ENCODE data around the gene SLC2A14. TPM values are rescaled to one million over a fixed set of nuclear protein-coding genes. Genes with fewer than 3 reads are reported as not detected.
"Not testable (repeated sequence)": the region's sequence is repeated elsewhere in the genome, so short reads cannot be mapped to it uniquely, and the experiment has no call there.

Gene SLC2A14
- polyA plus RNA-seq, 1 donor (not counting 4 experiments of a cell fraction or from before 2014, with no cell fraction given), result 0.51 TPM

- no peak overlapping the region for H2AFZ ChIP-seq (ENCODE audit: control insufficient read depth, low read length)
- H3K9me1 ChIP-seq (ENCODE audit: control insufficient read depth, extremely low read depth, insufficient read depth, low read length), result no peaks in the 10 kb centered on the region
- no peak overlapping the region for H3K9ac ChIP-seq (ENCODE audit: control insufficient read depth, extremely low read depth, insufficient read depth, low read length)
- DNase-seq (ENCODE audit: low read depth, low spot score) (no peak), FAIRE-seq (no peak)
- TF ChIP-seq EZH2 (IDR thresholded peaks at IDR 0.05; ENCODE audit: low read length), result no peak
- no peak for TF ChIP-seq CTCF (optimal IDR thresholded peaks at IDR 0.05 in 1 of 3, IDR thresholded peaks at IDR 0.05 in 1 of 3, conservative IDR thresholded peaks at IDR 0.05 in 1 of 3; ENCODE audit: extremely low read depth in 1 of 3, insufficient read depth in 2 of 3, low read length in 3 of 3)
- no peaks in the 10 kb centered on the region for H3K79me2 ChIP-seq (ENCODE audit: control insufficient read depth, insufficient read depth, low read length)
- dilution Hi-C loops (cut with MboI; ENCODE audit: extremely low pct_ligation_motif_present, low sequenced_read_pairs), result no loop called here
- no peak overlapping the region for H3K27ac ChIP-seq (ENCODE audit: control insufficient read depth, insufficient read depth, low read length)
- no peak overlapping the region for H3K4me3 ChIP-seq (ENCODE audit: control insufficient read depth in 2 of 3, extremely low read depth in 1 of 3, insufficient read depth in 2 of 3, low read depth in 1 of 3, low read length in 3 of 3)
- H3K27me3 ChIP-seq (ENCODE audit: control insufficient read depth, extremely low read depth, insufficient read depth, low read length), result no peaks in the 10 kb centered on the region
- no peaks in the 10 kb centered on the region for H3K36me3 ChIP-seq (ENCODE audit: control insufficient read depth in 2 of 2, extremely low read depth in 1 of 2, insufficient read depth in 2 of 2, low read length in 2 of 2)
- H3K4me1 ChIP-seq (ENCODE audit: control insufficient read depth, extremely low read depth, insufficient read depth, low read length), result no peaks in the 10 kb centered on the region
- no peak overlapping the region for H3K4me2 ChIP-seq (ENCODE audit: control insufficient read depth, extremely low read depth, insufficient read depth, low read depth, low read length)
- H3K9me3 ChIP-seq (ENCODE audit: control insufficient read depth, low read depth, low read length), result no peaks in the 10 kb centered on the region
- H4K20me1 ChIP-seq (ENCODE audit: control insufficient read depth, extremely low read depth, insufficient read depth, low read length), result no peaks in the 10 kb centered on the region
Observed at GRCh38 chr12:7787574-7788293, 85.0 kb downstream of the SLC2A14 start.

GRCh38 chr12:7784701-7785100, 88.0 kb downstream of the SLC2A14 start:
- H3K79me2 ChIP-seq (ENCODE audit: control insufficient read depth, insufficient read depth, low read length), result no peaks in the 10 kb centered on the region
- no peaks in the 10 kb centered on the region for H3K4me1 ChIP-seq (ENCODE audit: control insufficient read depth, extremely low read depth, insufficient read depth, low read length)
- H3K4me3 ChIP-seq (ENCODE audit: control insufficient read depth in 2 of 3, extremely low read depth in 1 of 3, insufficient read depth in 2 of 3, low read depth in 1 of 3, low read length in 3 of 3), result no peak overlapping the region
- H3K4me2 ChIP-seq (ENCODE audit: control insufficient read depth, extremely low read depth, insufficient read depth, low read depth, low read length), result no peak overlapping the region
- H3K27me3 ChIP-seq (ENCODE audit: control insufficient read depth, extremely low read depth, insufficient read depth, low read length), result no peaks in the 10 kb centered on the region
- H3K9me3 ChIP-seq (ENCODE audit: control insufficient read depth, low read depth, low read length), result no peaks in the 10 kb centered on the region
- H3K27ac ChIP-seq (ENCODE audit: control insufficient read depth, insufficient read depth, low read length), result no peak overlapping the region
- H3K9me1 ChIP-seq (ENCODE audit: control insufficient read depth, extremely low read depth, insufficient read depth, low read length), result no peaks in the 10 kb centered on the region
- dilution Hi-C loops (cut with MboI; ENCODE audit: extremely low pct_ligation_motif_present, low sequenced_read_pairs), result no loop called here
- no peaks in the 10 kb centered on the region for H3K36me3 ChIP-seq (ENCODE audit: control insufficient read depth in 2 of 2, extremely low read depth in 1 of 2, insufficient read depth in 2 of 2, low read length in 2 of 2)
- FAIRE-seq (no peak), DNase-seq (ENCODE audit: low read depth, low spot score) (no peak)
- H3K9ac ChIP-seq (ENCODE audit: control insufficient read depth, extremely low read depth, insufficient read depth, low read length), result no peak overlapping the region
- no peaks in the 10 kb centered on the region for H4K20me1 ChIP-seq (ENCODE audit: control insufficient read depth, extremely low read depth, insufficient read depth, low read length)
- TF ChIP-seq CTCF (optimal IDR thresholded peaks at IDR 0.05 in 1 of 3, IDR thresholded peaks at IDR 0.05 in 1 of 3, conservative IDR thresholded peaks at IDR 0.05 in 1 of 3; ENCODE audit: extremely low read depth in 1 of 3, insufficient read depth in 2 of 3, low read length in 3 of 3), result no peak
- no peak for TF ChIP-seq EZH2 (IDR thresholded peaks at IDR 0.05; ENCODE audit: low read length)
- H2AFZ ChIP-seq (ENCODE audit: control insufficient read depth, low read length), result no peak overlapping the region

DNA sequence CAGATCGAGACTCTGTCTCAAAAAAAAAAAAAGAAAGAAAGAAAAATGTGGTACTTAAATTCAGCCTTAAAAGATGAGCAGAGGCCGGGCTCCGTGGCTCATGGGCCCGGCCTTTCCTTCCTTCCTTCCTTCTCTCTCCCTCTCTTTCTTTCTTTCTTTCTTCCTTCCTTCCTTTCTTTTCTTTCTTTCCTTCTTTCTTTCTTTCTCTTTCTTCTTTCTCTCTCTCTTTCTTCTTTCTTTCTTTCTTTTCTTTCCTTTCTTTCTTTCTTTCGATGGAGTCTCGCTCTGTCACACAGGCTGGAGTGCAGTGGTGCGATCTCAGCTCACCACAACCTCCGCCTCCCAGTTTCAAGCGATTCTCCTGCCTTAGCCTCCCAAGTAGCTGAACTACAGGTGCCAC, 89.3 kb downstream of the SLC2A14 start:
- H3K79me2 ChIP-seq (ENCODE audit: control insufficient read depth, insufficient read depth, low read length); dilution Hi-C loops (cut with MboI; ENCODE audit: extremely low pct_ligation_motif_present, low sequenced_read_pairs); H3K9me1 ChIP-seq (ENCODE audit: control insufficient read depth, extremely low read depth, insufficient read depth, low read length); FAIRE-seq; DNase-seq (ENCODE audit: low read depth, low spot score); H3K36me3 ChIP-seq (ENCODE audit: control insufficient read depth in 2 of 2, extremely low read depth in 1 of 2, insufficient read depth in 2 of 2, low read length in 2 of 2); H3K27me3 ChIP-seq (ENCODE audit: control insufficient read depth, extremely low read depth, insufficient read depth, low read length); H4K20me1 ChIP-seq (ENCODE audit: control insufficient read depth, extremely low read depth, insufficient read depth, low read length); H3K27ac ChIP-seq (ENCODE audit: control insufficient read depth, insufficient read depth, low read length); H3K9me3 ChIP-seq (ENCODE audit: control insufficient read depth, low read depth, low read length); H3K4me2 ChIP-seq (ENCODE audit: control insufficient read depth, extremely low read depth, insufficient read depth, low read depth, low read length); H2AFZ ChIP-seq (ENCODE audit: control insufficient read depth, low read length); H3K4me3 ChIP-seq (ENCODE audit: control insufficient read depth in 2 of 3, extremely low read depth in 1 of 3, insufficient read depth in 2 of 3, low read depth in 1 of 3, low read length in 3 of 3); H3K9ac ChIP-seq (ENCODE audit: control insufficient read depth, extremely low read depth, insufficient read depth, low read length); H3K4me1 ChIP-seq (ENCODE audit: control insufficient read depth, extremely low read depth, insufficient read depth, low read length): not testable (repeated sequence)
